Nephron progenitor cell (in vitro differentiated cells): ENCODE results near the gene DNMT3A.

Experiments used
- DNase-seq: peaks from one replicate; pipeline ENCODE4 v3.0.0; 2021
- H3K27ac Mint-ChIP-seq: 2 replicates; pipeline ENCODE4 v1.8.0; 2021; ENCODE audit warnings: mild to moderate bottlenecking, moderate library complexity, mixed read lengths
- H3K27me3 Mint-ChIP-seq: 2 replicates; pipeline ENCODE4 v1.8.0; 2021; ENCODE audit warnings: mild to moderate bottlenecking, low read depth, mixed read lengths; ENCODE audit not compliant: poor library complexity
- H3K36me3 Mint-ChIP-seq: 2 replicates; pipeline ENCODE4 v1.8.0; 2021; ENCODE audit warnings: low read depth, mixed read lengths
- H3K4me1 Mint-ChIP-seq: 2 replicates; pipeline ENCODE4 v1.8.0; 2021; ENCODE audit warnings: mixed read lengths
- H3K4me3 Mint-ChIP-seq: 2 replicates; pipeline ENCODE4 v1.8.0; 2021; ENCODE audit warnings: mild to moderate bottlenecking, moderate library complexity, mixed read lengths
- H3K9me3 Mint-ChIP-seq: 2 replicates; pipeline ENCODE4 v1.8.0; 2021; ENCODE audit warnings: mild to moderate bottlenecking, moderate library complexity, mixed read lengths
- TF ChIP-seq, protein P1 (sequence below): fragments of 200-600 bp; sonication (generic); IDR thresholded peaks from 2 replicates; pipeline ENCODE4 v1.5.0; 2021; ENCODE audit warnings: antibody characterized with exemption

Gene DNMT3A

DNA sequence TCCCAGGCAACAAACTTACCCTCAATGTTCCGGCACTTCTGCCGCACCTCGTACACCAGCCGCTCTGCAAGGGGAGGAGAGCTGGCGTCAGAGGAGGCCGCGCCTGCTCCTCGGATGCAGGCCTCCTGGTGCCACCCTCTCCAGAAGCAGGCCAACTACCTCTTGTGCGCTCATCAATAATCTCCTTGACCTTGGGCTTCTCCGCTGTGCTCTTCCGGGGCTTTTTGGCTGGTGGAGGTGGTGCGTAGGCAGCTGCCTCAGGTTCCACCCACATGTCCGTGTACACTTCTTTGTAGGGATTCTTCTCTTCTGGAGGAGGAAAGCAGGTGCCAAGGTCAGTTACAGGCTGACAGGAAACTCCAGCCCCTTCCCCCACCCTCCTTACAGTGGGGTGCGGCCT is 95.7 kb downstream of the DNMT3A start:
- Mint-ChIP-seq H3K9me3 (no peaks in the 10 kb centered on the region), H3K4me3 (no peak overlapping the region), H3K27me3 (no peaks in the 10 kb centered on the region), H3K4me1 (peaks cover 33% of the 10 kb centered on the region), H3K36me3 (peaks cover 62% of the 10 kb centered on the region), H3K27ac (no peak overlapping the region)
- TF ChIP-seq, protein P1, sequence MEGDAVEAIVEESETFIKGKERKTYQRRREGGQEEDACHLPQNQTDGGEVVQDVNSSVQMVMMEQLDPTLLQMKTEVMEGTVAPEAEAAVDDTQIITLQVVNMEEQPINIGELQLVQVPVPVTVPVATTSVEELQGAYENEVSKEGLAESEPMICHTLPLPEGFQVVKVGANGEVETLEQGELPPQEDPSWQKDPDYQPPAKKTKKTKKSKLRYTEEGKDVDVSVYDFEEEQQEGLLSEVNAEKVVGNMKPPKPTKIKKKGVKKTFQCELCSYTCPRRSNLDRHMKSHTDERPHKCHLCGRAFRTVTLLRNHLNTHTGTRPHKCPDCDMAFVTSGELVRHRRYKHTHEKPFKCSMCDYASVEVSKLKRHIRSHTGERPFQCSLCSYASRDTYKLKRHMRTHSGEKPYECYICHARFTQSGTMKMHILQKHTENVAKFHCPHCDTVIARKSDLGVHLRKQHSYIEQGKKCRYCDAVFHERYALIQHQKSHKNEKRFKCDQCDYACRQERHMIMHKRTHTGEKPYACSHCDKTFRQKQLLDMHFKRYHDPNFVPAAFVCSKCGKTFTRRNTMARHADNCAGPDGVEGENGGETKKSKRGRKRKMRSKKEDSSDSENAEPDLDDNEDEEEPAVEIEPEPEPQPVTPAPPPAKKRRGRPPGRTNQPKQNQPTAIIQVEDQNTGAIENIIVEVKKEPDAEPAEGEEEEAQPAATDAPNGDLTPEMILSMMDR: no peak
- DNase-seq: no peak

DNA sequence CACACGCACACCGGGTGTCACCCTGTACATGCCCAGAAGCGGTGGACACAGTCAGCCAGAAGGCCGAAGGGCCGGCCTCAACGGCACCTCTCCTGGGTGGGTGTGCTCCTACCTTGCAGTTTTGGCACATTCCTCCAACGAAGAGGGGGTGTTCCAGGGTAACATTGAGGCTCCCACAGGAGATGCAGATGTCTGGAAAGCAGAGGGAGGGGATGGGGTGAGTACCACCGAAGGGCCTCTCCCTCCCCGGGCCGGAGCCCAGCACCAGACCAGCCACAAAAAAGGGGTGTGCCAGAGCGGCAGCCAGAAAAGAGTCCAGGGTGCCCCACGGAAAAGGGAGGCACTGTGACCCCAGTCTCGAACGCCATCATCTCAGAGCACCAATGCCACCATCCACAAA is 96.6 kb downstream of the DNMT3A start:
- no peak for DNase-seq
- Mint-ChIP-seq H3K27ac (no peak overlapping the region), H3K4me3 (no peak overlapping the region), H3K9me3 (no peaks in the 10 kb centered on the region), H3K27me3 (no peaks in the 10 kb centered on the region), H3K36me3 (peaks cover 68% of the 10 kb centered on the region), H3K4me1 (peaks cover 25% of the 10 kb centered on the region)
- TF ChIP-seq, protein P1: no peak

DNA sequence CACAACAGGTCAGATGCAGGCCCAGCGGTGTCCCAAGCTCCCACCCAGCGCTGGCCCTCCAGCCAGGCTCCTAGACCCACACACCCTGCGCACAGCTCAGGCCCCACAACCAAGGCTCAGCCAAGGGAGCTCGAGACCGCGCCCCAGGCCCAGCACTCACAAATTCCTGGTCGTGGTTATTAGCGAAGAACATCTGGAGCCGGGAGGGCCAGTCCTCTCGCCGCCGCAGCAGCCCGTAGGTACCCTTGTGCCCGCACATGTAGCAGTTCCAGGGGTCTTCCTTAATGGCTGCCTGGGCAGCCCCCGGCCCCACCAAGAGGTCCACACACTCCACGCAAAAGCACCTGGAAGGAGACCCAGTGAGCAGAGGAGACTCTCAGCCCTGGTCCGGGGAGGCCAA is 97.7 kb downstream of the DNMT3A start:
- H3K27ac Mint-ChIP-seq: no peak overlapping the region
- DNase-seq: no peak
- H3K4me3 Mint-ChIP-seq: no peak overlapping the region
- peaks cover 67% of the 10 kb centered on the region for H3K36me3 Mint-ChIP-seq
- no peaks in the 10 kb centered on the region for H3K27me3 Mint-ChIP-seq
- no peaks in the 10 kb centered on the region for H3K9me3 Mint-ChIP-seq
- peaks cover 13% of the 10 kb centered on the region for H3K4me1 Mint-ChIP-seq
- TF ChIP-seq, protein P1: no peak

DNA sequence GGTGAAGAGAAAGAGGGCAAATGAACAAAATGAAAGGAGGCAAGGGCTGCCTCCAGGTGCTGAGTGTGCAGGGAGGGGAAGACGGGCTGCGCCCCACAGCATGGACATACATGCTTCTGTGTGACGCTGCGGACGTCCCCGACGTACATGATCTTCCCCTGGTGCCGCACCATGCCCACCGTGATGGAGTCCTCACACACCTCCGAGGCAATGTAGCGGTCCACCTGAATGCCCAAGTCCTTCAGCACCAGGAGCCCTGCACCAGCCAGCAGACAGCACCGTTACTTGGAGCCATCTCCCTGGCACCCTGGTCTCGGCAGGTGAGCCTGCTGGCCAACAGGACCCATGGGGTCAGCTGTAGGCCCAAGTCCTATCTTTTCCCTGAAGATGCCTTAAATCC is 100.3 kb downstream of the DNMT3A start:
- no peak overlapping the region for H3K27ac Mint-ChIP-seq
- H3K4me3 Mint-ChIP-seq: no peak overlapping the region
- peaks cover 64% of the 10 kb centered on the region for H3K36me3 Mint-ChIP-seq
- DNase-seq: no peak
- peaks cover 12% of the 10 kb centered on the region for H3K4me1 Mint-ChIP-seq
- H3K27me3 Mint-ChIP-seq: no peaks in the 10 kb centered on the region
- H3K9me3 Mint-ChIP-seq: no peaks in the 10 kb centered on the region
- TF ChIP-seq, protein P1: no peak

DNA sequence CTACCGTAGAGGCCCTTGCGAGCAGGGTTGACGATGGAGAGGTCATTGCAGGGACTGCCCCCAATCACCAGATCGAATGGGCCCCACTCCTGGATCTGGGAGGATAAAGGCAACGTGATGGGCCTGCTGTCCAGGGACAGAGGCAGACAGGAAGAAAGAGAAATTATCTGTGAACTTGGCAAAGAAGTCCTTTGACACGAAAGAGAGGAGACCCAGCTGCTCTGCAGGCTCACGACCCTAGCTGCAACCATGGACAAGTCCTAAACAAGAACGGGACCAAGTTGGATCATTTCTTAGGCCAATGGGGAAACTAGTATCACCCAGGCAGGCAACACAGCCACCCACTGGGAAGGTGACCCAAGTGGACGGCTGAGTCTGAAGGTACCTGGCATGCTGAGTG is 101.1 kb downstream of the DNMT3A start:
- Mint-ChIP-seq H3K27me3 (no peaks in the 10 kb centered on the region), H3K4me3 (no peak overlapping the region), H3K27ac (no peak overlapping the region), H3K9me3 (no peaks in the 10 kb centered on the region), H3K36me3 (peaks cover 61% of the 10 kb centered on the region), H3K4me1 (peaks cover 12% of the 10 kb centered on the region)
- no peak for DNase-seq
- TF ChIP-seq, protein P1: no peak

DNA sequence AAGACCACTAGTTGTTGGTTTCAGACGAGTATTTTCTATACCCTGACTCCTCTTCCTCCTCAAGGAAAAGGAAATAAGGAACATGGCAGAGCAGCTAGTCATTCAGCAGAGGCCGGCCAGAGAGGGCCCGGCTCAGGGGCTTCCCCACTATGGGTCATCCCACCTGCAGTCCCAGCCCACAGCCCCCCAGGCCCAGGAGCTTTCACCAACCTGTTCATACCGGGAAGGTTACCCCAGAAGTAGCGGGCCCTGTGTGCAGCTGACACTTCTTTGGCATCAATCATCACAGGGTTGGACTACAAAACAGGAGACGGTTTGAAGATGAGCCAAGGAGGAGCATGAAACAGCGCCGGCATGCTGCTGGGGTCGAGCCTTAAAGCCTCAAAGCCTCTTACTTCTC is 102.8 kb downstream of the DNMT3A start:
- Mint-ChIP-seq H3K27ac (no peak overlapping the region), H3K4me3 (no peak overlapping the region), H3K27me3 (no peaks in the 10 kb centered on the region), H3K4me1 (peaks cover 12% of the 10 kb centered on the region), H3K9me3 (no peaks in the 10 kb centered on the region), H3K36me3 (peaks cover 69% of the 10 kb centered on the region)
- TF ChIP-seq, protein P1: no peak
- no peak for DNase-seq
